Measurements from ENCODE around the gene CRY1. TPM values are rescaled to one million over a fixed set of nuclear protein-coding genes. Genes with fewer than 3 reads are reported as not detected.

CRY1 gene
- total and polyA plus RNA-seq, 2 of the 4 experiments (the other 2 are of a cell fraction): 5.9 to 9.9 TPM

DNA sequence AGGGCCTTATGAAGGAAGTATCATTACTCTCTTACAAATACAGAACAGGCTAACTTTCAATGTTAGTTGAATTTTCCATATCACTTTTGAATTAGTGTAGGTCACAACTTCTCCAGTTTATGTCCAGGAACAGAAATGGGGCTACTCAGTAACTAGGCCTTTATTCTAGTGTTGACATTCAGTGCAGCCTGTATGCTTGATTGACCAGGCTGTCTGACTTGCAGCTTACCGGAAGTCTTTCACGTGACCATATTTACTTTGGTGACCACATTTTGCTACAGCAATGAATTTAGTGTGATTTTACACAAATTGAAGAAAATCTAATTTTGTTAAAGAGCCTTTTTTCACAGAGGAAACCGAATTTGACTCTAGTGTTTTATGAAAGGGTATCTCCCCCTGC is 118.8 kb downstream of the CRY1 start:
- Histone ChIP-seq H2BK20ac (ENCODE audit: low read depth, low read length) (no peak overlapping the region), H2AFZ (replicated peaks; ENCODE audit: low read length, poor library complexity) (no peak overlapping the region), H3K27ac (ENCODE audit: insufficient read depth, low read length) (no peak overlapping the region), H2AK5ac (ENCODE audit: low read depth, low read length) (no peak overlapping the region), H4K91ac (ENCODE audit: insufficient read depth, low read depth, low read length) (no peak overlapping the region), H2BK15ac (ENCODE audit: low read depth, low read length) (no peak overlapping the region), H3K9ac (ENCODE audit: low read depth, low read length) (no peak overlapping the region), H3K18ac (ENCODE audit: low read depth, low read length) (no peak overlapping the region), H3K4me1 (ENCODE audit: control insufficient read depth, insufficient read depth, low read length) (peaks cover 5% of the 10 kb centered on the region), H3K4me3 (ENCODE audit: insufficient read depth, low read depth, low read length) (no peak overlapping the region), H2BK120ac (ENCODE audit: low read depth, low read length) (no peak overlapping the region), H4K8ac (ENCODE audit: low read depth in 2 of 2, low read length in 2 of 2) (no peak overlapping the region), H3K14ac (replicated peaks; ENCODE audit: low read depth, low read length) (no peak overlapping the region), H3K79me1 (ENCODE audit: low read depth in 1 of 2, low read length in 2 of 2) (peaks cover 14 to 50% of the 10 kb centered on the region in 2 experiments), H4K5ac (ENCODE audit: low read depth, low read length) (no peak overlapping the region), H3K4ac (ENCODE audit: low read depth, low read length) (no peak overlapping the region), H3K56ac (ENCODE audit: extremely low read depth, insufficient read depth, low read length) (no peak overlapping the region), H2AK9ac (replicated peaks; ENCODE audit: low read depth, low read length, poor library complexity) (no peak overlapping the region), H3K36me3 (ENCODE audit: control insufficient read depth, insufficient read depth, low read length) (peaks cover 14% of the 10 kb centered on the region), H3K23ac (ENCODE audit: low read depth, low read length) (no peak overlapping the region), H3K9me1 (ENCODE audit: insufficient read depth, low read length) (peaks cover 14% of the 10 kb centered on the region), H4K20me1 (ENCODE audit: insufficient read depth, low read length) (peaks cover 53% of the 10 kb centered on the region), H3K9me3 (ENCODE audit: control insufficient read depth, insufficient read depth, low read length) (no peaks in the 10 kb centered on the region), H2BK5ac (ENCODE audit: low read depth, low read length, poor library complexity, severe bottlenecking) (no peak overlapping the region), H3K4me2 (ENCODE audit: low read depth, low read length) (no peak overlapping the region), H3K27me3 (ENCODE audit: control insufficient read depth, insufficient read depth, low read length) (no peaks in the 10 kb centered on the region)
- ChIA-PET CTCF (interaction anchor here (0.5 kb wide), 1 partner anchor 29 kb away, joined by 3 read pairs; no protein-coding TSS in a partner anchor), POLR2A (ENCODE audit: unreplicated experiment) (no interaction called here)
- ATAC-seq (ENCODE audit: low read depth) (no peak), DNase-seq (no peak)
- dilution Hi-C loops (cut with HindIII; ENCODE audit: low sequenced_read_pairs, unreplicated experiment) (no loop called here), in situ Hi-C loops (cut with MboI; ENCODE audit: low sequenced_read_pairs) (no loop called here), intact Hi-C loops (cut with micrococcal nuclease) (no loop called here)
- no CpG with 5 or more reads among the region's 3 CpGs for WGBS, 2 experiments (ENCODE audit: extremely low coverage in 2 of 2, insufficient read length in 1 of 2)
- no peak for TF ChIP-seq RAD21 (IDR thresholded peaks at IDR 0.05; ENCODE audit: low read length)
- no peak for TF ChIP-seq SMC3 (IDR thresholded peaks at IDR 0.05; ENCODE audit: low read depth, low read length)
- TF ChIP-seq CHD1 (IDR thresholded peaks at IDR 0.05; ENCODE audit: low read depth, low read length): no peak
- TF ChIP-seq, protein P1, sequence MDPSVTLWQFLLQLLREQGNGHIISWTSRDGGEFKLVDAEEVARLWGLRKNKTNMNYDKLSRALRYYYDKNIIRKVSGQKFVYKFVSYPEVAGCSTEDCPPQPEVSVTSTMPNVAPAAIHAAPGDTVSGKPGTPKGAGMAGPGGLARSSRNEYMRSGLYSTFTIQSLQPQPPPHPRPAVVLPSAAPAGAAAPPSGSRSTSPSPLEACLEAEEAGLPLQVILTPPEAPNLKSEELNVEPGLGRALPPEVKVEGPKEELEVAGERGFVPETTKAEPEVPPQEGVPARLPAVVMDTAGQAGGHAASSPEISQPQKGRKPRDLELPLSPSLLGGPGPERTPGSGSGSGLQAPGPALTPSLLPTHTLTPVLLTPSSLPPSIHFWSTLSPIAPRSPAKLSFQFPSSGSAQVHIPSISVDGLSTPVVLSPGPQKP (IDR thresholded peaks at IDR 0.05; ENCODE audit: borderline replicate concordance, low read depth, low read length): no peak
- no peak for TF ChIP-seq FOS (IDR thresholded peaks at IDR 0.05; ENCODE audit: low read depth, low read length)
- no peak for TF ChIP-seq POLR2A (IDR thresholded peaks at IDR 0.05; ENCODE audit: low read depth, low read length)
- TF ChIP-seq RFX5 (IDR thresholded peaks at IDR 0.05; ENCODE audit: low read depth, low read length): no peak
- no peak for TF ChIP-seq MAFK (IDR thresholded peaks at IDR 0.05; ENCODE audit: low read depth, low read length)
- no TSS peak for BruUV-seq (replicated peaks)

All from IMR-90 (cell line).